Right atrium auricular region (tissue), 2 donors: ENCODE measurements around the gene APOL6. TPM values are rescaled to one million over a fixed set of nuclear protein-coding genes. Genes with fewer than 3 reads are reported as not detected.
A peak's percentile ranks its signal among the peaks of the same experiment; 100 is the strongest.

Source experiments
- DNase-seq: peaks from one replicate; pipeline ENCODE4 v3.0.0-alpha.2; 2019; ENCODE audit warnings: low spot score
- H3K27ac ChIP-seq, 2 donors: fragments of 200-600 bp; sonication (generic); 1 replicate in 1 of 2; 2 replicates in 1 of 2; pipeline ENCODE4 v1.5.1; 2016 to 2019
- H3K27me3 ChIP-seq, 2 donors: fragments of 200-600 bp; sonication (generic); one replicate each; pipeline versions ENCODE4 v1.5.1 to v1.6.0; 2017 to 2019
- H3K36me3 ChIP-seq: fragments of 200-600 bp; sonication (generic); one replicate; pipeline ENCODE4 v1.5.1; 2016
- H3K4me1 ChIP-seq, 2 donors: fragments of 200-600 bp; sonication (generic); one replicate each; pipeline versions ENCODE4 v1.5.1 to v1.6.0; 2017 to 2019
- H3K4me3 ChIP-seq, 2 donors: fragments of 200-600 bp; sonication (generic); 1 replicate in 1 of 2; 2 replicates in 1 of 2; pipeline ENCODE4 v1.5.1; 2017 to 2019; ENCODE audit warnings: mild to moderate bottlenecking in 1 of 2, moderate library complexity in 1 of 2
- H3K9me3 ChIP-seq, 2 donors: fragments of 200-600 bp; sonication (generic); one replicate each; pipeline ENCODE4 v1.5.1; 2019
- CTCF ChIP-seq, 2 donors: fragments of 200-600 bp; sonication (generic); IDR thresholded peaks; one replicate each; pipeline ENCODE4 v1.5.1; 2019; ENCODE audit warnings: antibody characterized with exemption in 2 of 2
- total RNA-seq, 2 donors: library from RNA; depleted of rRNA; stranded (reverse); fragments of >200 nt; gene quantifications; one replicate each; pipeline ENCODE4 v1.1.0, GENCODE V29; 2016

The APOL6 gene
- total RNA-seq, 2 donors from 2014 or later: 7.5 to 8.5 TPM

DNA sequence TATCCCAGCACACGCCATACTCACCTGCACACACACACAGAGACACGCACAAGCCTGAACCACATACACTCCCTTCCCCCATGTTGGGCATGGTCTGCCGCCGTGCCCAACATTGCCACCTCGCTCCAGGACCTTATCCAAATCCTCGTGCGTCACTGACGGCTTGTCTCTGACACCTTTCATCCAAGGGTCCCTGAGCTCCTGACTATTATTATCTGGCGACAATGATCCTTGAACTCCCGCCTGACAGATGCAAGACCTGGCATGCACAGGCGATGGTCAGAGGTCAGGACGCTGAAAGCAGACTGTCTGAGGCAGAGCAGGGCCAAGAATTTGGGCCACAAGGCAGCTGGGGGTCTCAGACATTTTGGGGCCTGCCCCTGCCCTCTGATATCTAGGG is 35.3 kb upstream of the APOL6 start:
- H3K4me1 ChIP-seq: peaks cover 0 to 33% of the 10 kb centered on the region in 2 donors
- no peak for DNase-seq
- TF ChIP-seq CTCF (IDR thresholded peaks at IDR 0.05): no peak
- peak overlapping the region; percentile 50 to 55 for H3K4me3 ChIP-seq
- peak overlapping the region; percentile 89 to 92 for H3K27ac ChIP-seq
- H3K36me3 ChIP-seq: peaks cover 65% of the 10 kb centered on the region
- no peaks in the 10 kb centered on the region for H3K9me3 ChIP-seq
- no peaks in the 10 kb centered on the region for H3K27me3 ChIP-seq

DNA sequence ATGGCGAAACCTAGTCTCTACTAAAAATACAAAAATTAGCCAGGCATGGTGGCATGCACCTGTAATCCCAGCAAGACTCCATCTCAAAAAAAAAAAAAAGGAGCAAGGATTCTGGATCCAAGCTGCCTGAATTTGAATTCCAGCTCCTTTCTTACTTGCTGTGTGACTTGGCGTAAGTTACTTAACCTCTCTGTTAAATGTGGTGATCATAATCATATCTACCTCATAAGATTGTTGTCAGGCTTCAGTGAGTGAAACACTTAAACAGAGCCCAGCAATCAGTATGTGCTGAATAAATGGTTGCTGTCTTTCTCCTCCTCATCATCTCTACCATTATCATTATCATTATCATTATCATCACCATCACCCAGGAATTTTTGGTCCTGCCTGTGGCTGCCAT is 33.8 kb upstream of the APOL6 start:
- peak overlapping the region; percentile 50 to 55 for H3K4me3 ChIP-seq
- H3K36me3 ChIP-seq: peaks cover 53% of the 10 kb centered on the region

GRCh38 chr22:35615156-35615555 is 33.1 kb upstream of the APOL6 start:
- Histone ChIP-seq H3K9me3 (no peaks in the 10 kb centered on the region), H3K36me3 (peaks cover 46% of the 10 kb centered on the region), H3K4me1 (peaks cover 0 to 24% of the 10 kb centered on the region in 2 donors), H3K4me3 (peak overlapping the region; percentile 50 to 55), H3K27me3 (no peaks in the 10 kb centered on the region), H3K27ac (peak overlapping the region; percentile 89 to 92)
- no peak for TF ChIP-seq CTCF (IDR thresholded peaks at IDR 0.05)
- no peak for DNase-seq

More for the DNA sequence above, 33.8 kb upstream of the APOL6 start:
- Histone ChIP-seq H3K27ac (peak overlapping the region; percentile 89 to 92), H3K9me3 (no peaks in the 10 kb centered on the region), H3K27me3 (no peaks in the 10 kb centered on the region), H3K4me1 (peaks cover 0 to 23% of the 10 kb centered on the region in 2 donors)
- no peak for TF ChIP-seq CTCF (IDR thresholded peaks at IDR 0.05)
- no peak for DNase-seq

GRCh38 chr22:35616043-35616442 is 32.2 kb upstream of the APOL6 start:
- peak overlapping the region; percentile 50 to 55 for H3K4me3 ChIP-seq
- peak overlapping the region; percentile 89 to 92 for H3K27ac ChIP-seq
- no peak for TF ChIP-seq CTCF (IDR thresholded peaks at IDR 0.05)
- peaks cover 37% of the 10 kb centered on the region for H3K36me3 ChIP-seq
- H3K9me3 ChIP-seq: no peaks in the 10 kb centered on the region
- DNase-seq: no peak
- no peaks in the 10 kb centered on the region for H3K27me3 ChIP-seq
- peaks cover 0 to 24% of the 10 kb centered on the region in 2 donors for H3K4me1 ChIP-seq

- H3K9me3 ChIP-seq: no peaks in the 10 kb centered on the region
- peaks cover 25% of the 10 kb centered on the region for H3K36me3 ChIP-seq
- no peaks in the 10 kb centered on the region for H3K27me3 ChIP-seq
- H3K27ac ChIP-seq: peak within 1 kb of the TSS; percentile 89 to 92
- peaks cover 0 to 32% of the 10 kb centered on the region in 2 donors for H3K4me1 ChIP-seq
- peak within 1 kb of the TSS; percentile 50 to 55 for H3K4me3 ChIP-seq
- peak; percentile 68 for DNase-seq
- no peak for TF ChIP-seq CTCF (IDR thresholded peaks at IDR 0.05)
These were observed 31.0 kb upstream of the APOL6 start, which contains the start of gene MB for GRCh38 chr22:35617137-35617755. MB (minus strand) TSS chr22:35617329; CDS start chr22:35617257, 72 bp downstream.
